Medulla oblongata (tissue), 1 donor: ENCODE data around the gene RNFT2.
A peak's percentile ranks its signal among the peaks of the same experiment; 100 is the strongest.

Source experiments
- DNase-seq: peaks from one replicate; pipeline ENCODE4 v3.0.0-alpha.2; 2015; ENCODE audit errors: extremely low spot score

RNFT2 gene, protein sequence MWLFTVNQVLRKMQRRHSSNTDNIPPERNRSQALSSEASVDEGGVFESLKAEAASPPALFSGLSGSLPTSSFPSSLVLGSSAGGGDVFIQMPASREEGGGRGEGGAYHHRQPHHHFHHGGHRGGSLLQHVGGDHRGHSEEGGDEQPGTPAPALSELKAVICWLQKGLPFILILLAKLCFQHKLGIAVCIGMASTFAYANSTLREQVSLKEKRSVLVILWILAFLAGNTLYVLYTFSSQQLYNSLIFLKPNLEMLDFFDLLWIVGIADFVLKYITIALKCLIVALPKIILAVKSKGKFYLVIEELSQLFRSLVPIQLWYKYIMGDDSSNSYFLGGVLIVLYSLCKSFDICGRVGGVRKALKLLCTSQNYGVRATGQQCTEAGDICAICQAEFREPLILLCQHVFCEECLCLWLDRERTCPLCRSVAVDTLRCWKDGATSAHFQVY

DNA sequence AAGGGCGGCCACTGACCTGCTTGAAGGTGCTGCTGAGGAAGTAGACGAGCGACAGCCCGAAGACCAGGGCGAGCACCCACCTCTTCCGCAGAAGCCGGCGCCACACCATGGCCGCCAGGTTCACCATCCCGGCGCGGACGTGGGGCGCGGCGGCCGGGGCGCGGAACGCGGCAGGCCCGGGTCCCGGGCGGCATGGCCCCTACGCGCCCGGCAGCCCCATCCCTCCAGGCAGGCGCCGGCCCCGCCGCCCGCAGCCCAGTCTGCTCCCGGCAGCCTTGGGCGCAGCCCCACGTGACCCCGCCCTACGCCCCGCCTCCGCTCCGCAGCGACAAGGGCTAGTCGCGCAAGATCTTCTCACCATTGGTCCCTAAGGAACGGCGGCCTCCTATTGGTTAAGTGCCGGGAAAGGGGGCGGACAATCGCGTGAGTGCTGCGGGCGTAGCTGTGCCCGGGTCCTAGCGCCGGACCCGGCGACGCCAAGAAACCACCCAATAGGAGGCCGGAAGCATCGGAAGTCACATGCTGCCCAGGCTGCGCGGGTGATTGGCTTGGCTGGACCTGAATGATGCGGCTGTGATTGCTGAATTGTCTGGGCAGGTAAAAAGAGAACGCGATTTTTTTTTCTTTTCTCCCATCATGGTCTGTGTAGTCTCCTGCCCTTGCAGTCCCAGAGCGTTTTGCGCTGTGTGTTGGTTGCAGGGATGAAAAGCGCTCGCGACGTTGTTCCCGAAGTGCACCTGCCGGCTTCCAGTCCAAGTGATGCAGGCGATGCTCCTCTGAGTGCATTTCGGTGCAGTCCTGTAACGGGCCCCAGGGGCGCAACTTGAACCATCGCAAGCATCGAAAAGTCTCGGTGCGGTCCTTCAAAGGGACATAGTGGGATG, at the start of gene RNFT2, which contains the start of gene SPRING1:
Gene RNFT2 (plus strand): TSS at position 542 of the 884 bp plus-strand sequence. CDS start 2,183 bp downstream, outside the sequence.
Gene SPRING1 (minus strand): TSS at position 296 of the 884 bp plus-strand sequence. CDS start 169 bp downstream, at position 127.
- DNase-seq: peak; percentile 100

DNA sequence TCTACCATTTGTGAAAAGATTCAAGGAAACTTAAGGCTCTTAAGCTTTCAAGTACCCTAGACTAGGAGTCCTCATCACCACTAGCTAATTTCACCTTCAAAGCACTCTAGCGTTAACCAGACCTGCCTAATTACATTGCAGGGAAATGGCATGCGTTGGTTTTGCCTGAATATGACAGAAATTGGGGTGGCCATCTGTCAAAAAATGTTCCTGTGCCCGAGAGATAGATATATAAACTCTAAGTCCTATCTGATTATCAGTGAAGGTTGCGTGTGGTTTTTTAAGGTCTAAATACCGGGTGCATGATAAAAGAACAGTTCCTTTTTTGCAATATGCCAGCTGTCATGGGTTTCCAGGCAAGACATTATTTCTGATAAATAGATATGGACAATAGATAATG, 48.6 kb upstream of the RNFT2 start:
- no peak for DNase-seq

DNA sequence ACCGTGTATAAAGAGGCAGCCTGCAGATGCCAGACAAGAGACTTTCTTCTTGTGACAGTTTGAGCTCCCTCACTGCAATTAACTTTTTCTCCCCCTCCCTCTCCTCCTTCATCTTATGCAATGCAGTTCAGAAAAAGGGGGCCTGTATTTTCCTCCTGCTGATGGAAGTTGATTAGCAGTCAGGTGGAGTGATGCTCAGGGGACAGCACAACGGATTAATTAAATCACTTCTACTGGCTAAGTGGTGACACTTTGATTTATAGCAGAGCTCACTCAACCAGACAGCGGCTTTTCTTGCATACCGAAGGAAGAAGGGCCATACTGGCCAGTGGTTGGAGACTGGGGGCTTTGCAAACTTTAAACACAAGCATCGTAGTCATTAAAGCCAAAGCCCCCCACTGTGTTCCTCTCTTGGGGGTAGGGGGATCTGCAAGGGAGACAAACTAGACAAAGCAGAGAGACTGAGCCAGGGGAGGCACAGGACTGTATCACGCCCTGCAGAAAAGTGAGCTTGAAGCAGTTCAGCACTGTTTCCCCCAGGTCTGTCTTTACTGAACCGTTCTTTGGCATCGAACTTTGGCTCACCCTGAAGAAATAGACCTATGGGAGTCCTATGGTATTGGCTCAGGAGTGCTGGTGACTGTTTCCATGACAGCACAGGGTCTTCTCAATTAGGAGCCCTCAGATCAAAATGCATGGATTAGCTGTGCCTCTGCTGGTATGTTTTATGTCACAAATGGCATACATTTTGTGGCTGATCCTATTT, 48.0 kb upstream of the RNFT2 start:
- DNase-seq: no peak

DNA sequence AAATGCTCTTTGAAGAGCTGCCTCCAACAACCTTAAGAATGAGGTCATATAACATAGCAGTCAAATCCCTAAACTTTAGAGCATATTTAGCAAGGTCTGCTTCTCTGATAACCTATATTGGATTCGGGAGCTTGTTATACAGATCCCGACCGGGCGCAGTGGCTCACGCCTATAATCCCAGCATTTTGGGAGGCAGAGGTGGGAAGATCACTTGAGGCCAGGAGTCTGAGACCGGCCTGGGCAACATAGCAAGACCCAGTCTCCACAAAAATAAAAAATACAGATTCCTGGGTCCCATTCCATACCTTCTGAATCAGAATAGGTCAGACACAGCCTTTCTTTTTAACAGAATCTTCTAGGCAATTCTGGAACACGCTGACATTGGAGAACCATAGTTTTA, 46.9 kb upstream of the RNFT2 start:
- no peak for DNase-seq

DNA sequence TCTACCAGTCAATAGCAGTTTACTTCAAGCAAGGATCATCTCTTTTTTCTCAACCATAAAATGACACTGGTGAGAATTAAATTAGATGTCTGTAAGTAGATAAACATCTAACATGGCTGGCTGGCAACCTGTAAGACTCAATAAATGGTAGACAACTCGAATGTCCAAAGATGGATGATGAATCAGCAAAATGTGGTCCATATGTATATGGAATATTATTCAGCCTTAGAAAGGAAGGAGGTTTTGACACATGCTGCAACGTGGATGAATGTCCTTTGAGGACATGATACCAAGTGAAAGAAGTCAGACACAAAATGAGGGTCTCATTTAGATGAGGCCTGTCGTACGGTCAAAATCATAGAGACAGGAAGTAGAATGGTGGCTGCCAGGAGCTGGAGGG, 46.5 kb upstream of the RNFT2 start:
- no peak for DNase-seq

DNA sequence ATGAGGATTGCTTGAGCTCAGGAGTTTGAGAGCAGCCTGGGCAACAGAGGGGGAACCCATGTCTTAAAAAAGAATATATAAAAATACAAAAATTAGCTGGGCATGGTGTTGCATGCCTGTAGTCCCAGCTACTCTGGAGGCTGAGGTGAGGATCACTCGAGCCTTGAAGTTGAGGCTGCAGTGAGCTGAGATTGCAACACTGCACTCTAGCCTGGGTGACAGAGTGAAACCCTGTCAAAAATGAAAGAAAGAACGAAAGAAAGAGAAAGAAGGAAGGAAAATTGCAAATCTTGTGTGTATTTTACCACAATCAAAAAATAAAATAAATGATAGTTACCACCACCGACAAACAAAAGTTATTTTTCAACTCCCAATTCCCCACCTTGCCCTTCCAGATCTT, 45.5 kb upstream of the RNFT2 start:
- DNase-seq: no peak

DNA sequence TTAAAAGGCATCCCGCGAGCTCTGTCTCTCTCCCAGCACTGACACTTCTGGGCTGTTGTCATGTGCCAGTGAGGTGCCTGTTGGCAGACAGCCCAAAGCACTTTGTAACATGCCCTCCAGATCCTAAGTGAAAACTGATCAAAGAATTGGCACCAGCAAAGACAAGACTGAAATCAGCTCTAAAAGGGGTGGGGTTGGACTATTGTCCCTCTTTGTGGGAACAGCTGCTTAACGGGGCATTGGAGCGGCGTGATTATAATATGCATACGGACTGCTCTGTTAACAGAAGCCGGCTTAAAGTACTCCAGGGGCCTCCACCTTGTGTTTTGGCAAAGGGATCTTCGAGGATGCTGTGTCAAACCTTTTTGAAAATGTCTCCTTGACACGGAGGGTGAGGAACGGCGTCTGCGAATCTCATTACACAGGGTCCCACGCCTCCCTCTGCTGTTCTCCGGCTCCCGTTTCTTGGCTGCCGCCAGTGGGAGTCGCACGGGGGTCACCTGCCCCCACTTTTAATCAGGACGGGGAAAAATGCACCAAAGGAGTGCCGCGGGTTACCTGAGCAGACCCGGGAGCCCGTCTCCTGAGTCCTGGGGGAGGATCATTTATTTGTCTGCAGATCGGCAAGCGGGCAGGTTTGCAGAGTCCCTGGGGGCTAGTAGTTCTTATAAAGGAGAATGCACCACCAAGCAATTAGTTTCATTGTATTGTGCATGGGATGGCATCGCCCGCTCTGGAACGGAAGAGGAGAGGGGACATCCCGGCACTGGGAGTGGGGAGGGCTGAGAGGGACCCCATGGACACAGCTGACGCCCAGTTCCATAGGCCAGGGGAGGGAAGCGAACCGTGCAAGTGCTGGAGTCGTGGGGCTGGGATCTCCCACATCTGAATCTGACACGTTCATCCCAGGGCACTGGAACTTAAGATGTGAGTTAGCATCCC, 44.6 kb upstream of the RNFT2 start:
- no peak for DNase-seq

DNA sequence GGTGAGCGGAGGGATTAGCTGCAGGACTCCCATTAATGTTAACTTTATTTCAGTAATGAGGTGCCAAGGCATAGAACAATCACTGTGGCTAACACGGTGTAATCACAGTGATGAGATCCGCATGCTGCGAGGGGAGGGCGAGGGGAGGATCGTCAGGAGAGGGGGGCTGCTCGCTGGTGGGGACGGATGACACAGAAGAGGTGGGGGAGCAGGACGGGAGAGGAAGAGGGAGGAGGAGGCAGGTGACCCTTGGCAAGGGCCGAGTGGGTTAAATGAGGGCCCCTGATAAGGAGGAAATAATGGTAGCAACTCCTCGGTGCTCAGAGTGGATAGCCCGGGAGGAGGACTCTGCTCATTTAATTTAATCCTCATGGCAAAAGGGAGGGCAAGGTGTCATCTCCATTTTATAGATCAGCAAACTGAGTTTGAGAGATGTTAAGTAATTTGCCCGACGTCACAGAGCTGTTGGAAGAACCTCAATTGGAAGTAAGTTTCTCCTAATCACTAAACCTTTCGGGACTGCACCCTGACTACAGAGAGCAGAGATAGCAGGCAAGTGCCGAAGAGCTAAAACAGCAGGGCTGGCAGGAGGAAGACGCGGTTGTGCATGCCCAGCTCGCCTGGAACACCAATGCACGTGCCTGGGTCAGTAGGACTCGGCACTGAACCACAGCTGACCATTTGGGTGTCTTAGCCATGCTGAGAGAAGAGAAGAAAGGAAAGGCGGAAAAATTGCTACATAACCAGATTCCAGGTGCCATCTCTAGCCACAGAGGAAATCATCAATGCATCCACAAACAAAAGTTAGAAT, 43.3 kb upstream of the RNFT2 start:
- no peak for DNase-seq

DNA sequence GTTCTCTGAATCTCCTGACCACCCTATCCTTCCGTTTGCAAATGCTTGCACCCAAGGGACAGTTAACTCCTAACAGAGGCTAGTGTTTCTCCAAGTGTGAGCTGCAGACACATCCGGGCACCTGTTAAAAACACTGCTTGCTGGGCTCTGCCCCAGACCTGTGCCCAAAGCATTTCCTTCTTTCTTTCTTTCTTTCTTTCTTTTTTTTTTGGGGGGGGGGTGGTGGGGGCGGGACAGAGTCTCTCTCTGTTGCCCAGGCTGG, 42.7 kb upstream of the RNFT2 start:
- no peak for DNase-seq

DNA sequence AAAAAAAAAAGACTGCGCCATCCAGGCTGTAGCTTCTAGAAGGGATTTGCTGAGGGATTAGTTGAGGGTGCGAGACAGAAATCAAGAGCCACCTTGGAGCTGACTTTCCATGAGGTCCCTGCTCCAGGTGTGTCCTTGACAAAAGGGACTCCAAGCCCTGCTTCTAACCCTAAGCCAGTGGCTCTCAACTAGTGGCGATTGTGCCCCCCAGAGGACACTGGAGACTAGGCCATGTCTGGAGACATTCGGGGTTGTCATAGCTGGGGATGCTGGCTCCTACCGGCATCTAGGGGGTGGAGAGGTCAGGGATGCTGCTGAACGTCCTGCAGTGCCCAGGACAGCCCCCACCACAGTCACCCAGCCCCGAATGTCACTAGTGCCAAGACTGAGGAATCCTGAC, 40.8 kb upstream of the RNFT2 start:
- no peak for DNase-seq

DNA sequence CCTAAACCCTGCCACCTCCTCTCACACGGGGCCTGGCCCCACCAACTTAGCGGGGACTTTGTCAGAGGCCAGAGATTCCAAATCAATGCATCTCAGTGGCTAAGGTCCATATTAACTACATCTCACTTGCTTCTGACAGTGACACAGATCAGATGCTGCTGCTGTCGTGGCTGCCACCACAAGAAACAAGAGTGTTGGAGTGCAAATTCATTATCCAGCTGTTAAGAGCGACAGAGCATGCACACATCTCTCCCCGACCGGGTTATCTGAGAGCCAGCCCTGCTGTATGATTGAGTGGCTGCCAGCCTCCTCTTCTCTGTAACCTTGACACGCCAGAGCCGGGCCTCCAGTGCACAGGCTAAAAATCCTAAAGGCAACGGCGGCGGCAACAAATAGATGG, 40.4 kb upstream of the RNFT2 start:
- DNase-seq: no peak

DNA sequence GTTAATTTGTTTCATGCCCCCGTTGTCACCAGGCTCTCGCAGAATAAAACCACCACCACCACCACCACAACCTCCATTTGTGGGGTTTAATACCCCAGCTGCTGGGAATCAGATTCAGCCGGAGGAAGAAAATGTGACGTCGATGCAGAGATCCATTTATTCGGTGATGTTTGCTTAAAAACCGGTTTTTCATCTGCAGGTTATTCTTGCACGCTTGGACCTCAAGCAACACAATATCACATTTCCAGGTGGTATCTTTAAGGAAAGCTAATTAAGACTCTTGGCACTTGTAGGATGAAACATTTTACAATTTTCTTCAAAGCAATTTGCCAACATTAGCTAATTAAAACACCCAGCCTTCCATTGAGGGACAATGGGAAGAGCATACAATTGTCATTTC, 40.0 kb upstream of the RNFT2 start:
- no peak for DNase-seq

DNA sequence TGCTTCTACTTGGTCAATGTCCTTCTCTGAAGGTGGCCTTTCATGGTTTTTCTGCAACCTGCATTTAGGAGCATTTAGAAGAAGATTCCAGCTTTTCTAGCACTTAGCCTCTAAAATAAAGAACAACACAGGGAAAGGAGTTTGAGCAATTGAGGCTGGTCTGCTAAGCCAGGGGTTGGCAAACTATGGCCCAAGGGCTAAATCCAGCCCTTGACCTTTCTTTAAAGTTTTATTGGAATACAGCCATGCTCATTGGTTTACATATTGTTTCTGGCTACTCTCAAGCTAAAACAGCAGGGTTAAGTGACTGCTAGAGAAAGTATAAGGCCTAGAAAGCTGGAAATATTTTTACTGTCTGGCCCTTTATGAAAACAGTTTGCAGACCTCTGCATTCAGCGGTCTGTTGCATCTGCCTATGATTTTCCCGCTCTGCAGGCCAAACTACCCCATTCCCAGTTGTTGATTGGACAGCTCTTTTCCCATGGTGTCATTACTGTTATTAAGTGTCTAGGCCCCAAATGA, 39.5 kb upstream of the RNFT2 start:
- no peak for DNase-seq

DNA sequence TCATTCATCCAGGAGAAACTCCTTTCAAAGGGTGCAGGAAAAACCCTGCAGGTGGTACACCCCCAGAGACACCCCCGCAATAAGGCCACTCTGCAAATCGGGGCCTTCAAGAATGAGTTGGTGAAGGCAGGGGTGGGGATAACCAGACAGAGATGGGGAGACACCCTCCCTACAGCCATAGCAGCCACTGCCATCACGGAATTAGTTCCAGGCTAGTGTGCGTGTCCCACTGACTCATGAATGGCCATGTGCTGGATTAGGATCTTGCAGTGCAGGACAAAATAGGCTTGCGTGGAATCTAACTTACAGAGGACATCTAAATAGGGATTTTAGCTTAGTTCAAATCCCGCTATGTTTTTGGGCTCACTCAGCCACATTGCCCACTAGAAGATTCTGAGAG, 38.0 kb upstream of the RNFT2 start:
- no peak for DNase-seq

DNA sequence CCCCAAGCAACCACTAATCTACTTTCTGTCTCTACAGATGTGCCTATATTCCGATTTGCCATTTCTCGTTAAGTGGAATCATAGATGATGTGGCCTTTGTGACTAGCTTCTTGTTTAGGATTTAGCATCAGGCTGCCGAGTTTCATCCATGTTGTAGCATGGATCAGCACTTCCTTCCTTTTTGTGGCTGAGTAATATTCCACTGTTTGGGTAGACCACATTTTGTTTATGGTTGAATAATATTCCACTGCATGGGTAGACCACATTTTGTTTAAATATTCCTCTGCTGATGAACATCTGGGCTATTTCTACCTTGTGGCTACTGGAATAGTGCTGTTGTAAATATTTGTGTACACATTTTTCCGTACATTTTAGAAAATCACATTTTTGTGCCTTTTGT, 36.7 kb upstream of the RNFT2 start:
- DNase-seq: no peak

DNA sequence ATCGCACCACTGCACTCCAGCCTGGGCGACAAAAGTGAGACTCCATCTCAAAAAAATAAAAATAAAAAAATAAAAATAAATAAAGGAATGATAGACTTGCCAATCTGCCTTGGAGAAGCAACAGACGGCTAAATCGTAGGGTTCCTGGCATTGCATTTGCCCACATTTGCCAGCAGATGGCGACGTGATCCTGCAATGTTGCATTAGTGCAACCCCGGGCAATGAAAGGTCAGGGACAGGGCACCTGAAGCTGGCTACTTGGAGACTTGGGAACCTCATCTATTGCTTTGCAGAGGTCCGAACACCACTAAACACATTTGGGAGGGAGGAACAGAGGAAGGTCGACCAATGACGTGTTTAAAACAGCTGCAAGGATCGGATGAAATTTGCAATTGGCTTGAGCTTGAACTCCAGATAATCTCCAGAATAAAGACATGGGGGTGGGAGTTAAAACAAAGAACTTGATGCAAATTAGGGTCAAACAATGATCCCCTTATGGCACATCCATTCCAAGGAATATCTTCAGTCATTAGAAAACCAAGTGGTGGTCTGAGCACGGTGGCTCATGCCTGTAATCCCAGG, 34.8 kb upstream of the RNFT2 start:
- peak; percentile 89 for DNase-seq

DNA sequence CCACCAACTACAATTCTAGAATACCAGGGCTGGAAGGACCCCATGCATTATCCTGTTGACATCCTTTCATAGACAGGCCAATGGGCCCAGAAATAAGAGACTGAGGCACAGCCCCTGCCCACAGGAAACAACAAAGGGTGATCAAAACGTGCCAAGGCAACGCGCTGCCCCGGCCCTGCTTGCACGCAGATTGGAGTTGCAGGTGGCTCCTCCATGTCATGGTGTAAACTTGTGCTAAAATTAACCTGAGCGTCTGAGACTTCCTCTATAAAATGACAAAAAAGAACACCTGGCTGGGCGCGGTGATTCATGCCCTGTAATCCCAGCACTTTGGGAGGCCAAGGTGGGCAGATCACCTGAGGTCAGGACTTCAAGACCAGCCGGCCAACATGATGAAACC, 30.4 kb upstream of the RNFT2 start:
- DNase-seq: no peak

DNA sequence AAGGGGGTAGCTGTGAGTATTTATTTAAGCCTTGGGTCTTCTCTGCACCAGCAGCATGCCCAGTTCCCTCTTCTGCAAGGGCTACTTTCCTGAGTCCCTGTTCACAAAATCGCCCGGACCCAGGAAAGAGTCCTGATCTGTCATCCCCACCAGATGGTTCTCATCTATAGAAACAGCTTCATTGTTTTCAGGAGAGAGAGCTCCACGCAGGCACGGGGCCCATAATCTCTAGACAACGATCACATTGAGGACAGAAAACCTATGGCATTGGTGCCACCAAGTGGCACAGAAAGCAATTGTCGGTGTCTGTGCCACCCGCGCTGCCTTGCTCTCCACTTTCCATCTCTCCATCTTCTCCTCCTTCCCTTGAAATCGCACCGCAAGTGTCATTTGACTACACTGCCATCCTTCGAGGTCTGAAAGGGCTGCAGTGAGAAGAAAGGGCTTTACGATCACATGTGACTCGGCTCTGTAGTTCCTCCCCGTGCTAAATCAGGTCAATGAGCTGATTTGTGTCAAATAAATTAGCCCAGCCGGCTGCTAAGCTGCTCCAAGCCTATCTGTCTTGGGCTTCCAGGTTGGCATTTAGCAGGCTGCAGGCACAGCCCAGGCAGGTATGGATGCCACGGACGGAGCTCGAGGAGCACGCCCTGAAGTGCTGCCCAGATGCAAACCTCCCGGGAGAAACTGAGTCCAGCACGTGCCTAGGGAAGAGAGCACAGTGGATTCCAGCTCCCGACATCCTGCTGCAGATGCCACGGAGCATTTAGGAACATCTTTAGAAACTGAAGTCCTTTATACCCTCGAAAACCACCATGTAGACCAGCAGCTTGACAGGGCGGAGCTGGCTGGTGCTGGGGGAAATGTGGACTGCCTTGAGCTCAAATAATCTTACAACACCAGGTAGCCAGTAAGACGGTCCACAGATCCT, 29.0 kb upstream of the RNFT2 start:
- peak; percentile 95 for DNase-seq

DNA sequence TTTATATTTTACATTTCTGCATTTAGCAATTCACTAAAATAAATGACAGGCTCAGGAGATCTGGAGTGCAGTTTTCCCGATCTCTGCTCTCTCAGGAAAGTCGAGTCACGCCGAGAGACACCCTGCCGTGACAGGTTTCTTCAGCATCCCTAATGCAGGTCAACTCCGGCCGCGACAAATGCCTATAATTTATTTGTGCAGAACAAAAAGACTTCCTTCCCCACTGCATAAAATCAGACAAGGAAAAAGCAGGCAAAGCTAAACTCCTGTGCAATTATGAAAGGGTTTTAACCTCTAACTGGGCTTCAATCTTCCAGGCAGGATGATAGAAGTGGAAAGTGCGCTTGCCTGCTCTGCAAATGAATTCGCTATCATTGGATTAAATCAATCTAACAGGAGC, 28.3 kb upstream of the RNFT2 start:
- DNase-seq: no peak
